AG08395 (cell line): Measurements from ENCODE around the gene RNF182.
"Not testable (repeated sequence)": the region's sequence is repeated elsewhere in the genome, so short reads cannot be mapped to it uniquely, and the experiment has no call there.

Experiments
- DNase-seq: peaks from one replicate; pipeline ENCODE4 v3.0.0; 2012; ENCODE audit warnings: mixed read lengths, low spot score

RNF182 gene

GRCh38 chr6:13971303-13971702, 46.6 kb downstream of the RNF182 start:
- no peak for DNase-seq

GRCh38 chr6:13972602-13973001, 47.9 kb downstream of the RNF182 start:
- not testable (repeated sequence) for DNase-seq

- not testable (repeated sequence) for DNase-seq
These were observed 48.7 kb downstream of the RNF182 start for GRCh38 chr6:13973422-13973821.

- DNase-seq: no peak
These were observed 53.4 kb downstream of the RNF182 start for GRCh38 chr6:13978102-13978640.

GRCh38 chr6:13978787-13979186, 54.0 kb downstream of the RNF182 start:
- DNase-seq: no peak

GRCh38 chr6:13979284-13980171, 54.8 kb downstream of the RNF182 start:
- DNase-seq: no peak

- no peak for DNase-seq
These were observed 55.8 kb downstream of the RNF182 start for GRCh38 chr6:13980534-13980933.

GRCh38 chr6:13985663-13986325, 61.0 kb downstream of the RNF182 start:
- no peak for DNase-seq

- DNase-seq: no peak
These were observed 62.1 kb downstream of the RNF182 start for GRCh38 chr6:13986700-13987399.

- DNase-seq: no peak
These were observed 62.7 kb downstream of the RNF182 start for GRCh38 chr6:13987400-13987865.

GRCh38 chr6:13988049-13988738, 63.4 kb downstream of the RNF182 start:
- DNase-seq: no peak

- no peak for DNase-seq
These were observed 64.2 kb downstream of the RNF182 start for GRCh38 chr6:13988908-13989307.

GRCh38 chr6:13989496-13990144, 64.9 kb downstream of the RNF182 start:
- DNase-seq: no peak

- no peak for DNase-seq
These were observed 66.0 kb downstream of the RNF182 start for GRCh38 chr6:13990796-13991195.

- no peak for DNase-seq
These were observed 66.6 kb downstream of the RNF182 start for GRCh38 chr6:13991393-13991792.

- peak; percentile 76 for DNase-seq
These were observed 67.8 kb downstream of the RNF182 start for GRCh38 chr6:13992417-13993055.

- no peak for DNase-seq
These were observed 68.7 kb downstream of the RNF182 start for GRCh38 chr6:13993416-13993815.

GRCh38 chr6:13998356-13998755, 73.6 kb downstream of the RNF182 start:
- no peak for DNase-seq

GRCh38 chr6:14000901-14001300, 76.1 kb downstream of the RNF182 start:
- peak; percentile 12 for DNase-seq

- DNase-seq: peak; percentile 97
These were observed 76.7 kb downstream of the RNF182 start for GRCh38 chr6:14001329-14002012.
